Stimulated activated CD4-positive, alpha-beta T cell treated with anti-CD3 and anti-CD28 coated beads, Interleukin-15, amount 100 ng/mL, for 48 hours (primary cell): ENCODE measurements around the gene OXGR1.
"Not testable (repeated sequence)": the region's sequence is repeated elsewhere in the genome, so short reads cannot be mapped to it uniquely, and the experiment has no call there.

Experiments
- DNase-seq, 2 donors: peaks; one replicate each; pipeline ENCODE4 v3.0.0-alpha.2; 2020; ENCODE audit warnings: low read depth in 2 of 2

OXGR1 gene

DNA sequence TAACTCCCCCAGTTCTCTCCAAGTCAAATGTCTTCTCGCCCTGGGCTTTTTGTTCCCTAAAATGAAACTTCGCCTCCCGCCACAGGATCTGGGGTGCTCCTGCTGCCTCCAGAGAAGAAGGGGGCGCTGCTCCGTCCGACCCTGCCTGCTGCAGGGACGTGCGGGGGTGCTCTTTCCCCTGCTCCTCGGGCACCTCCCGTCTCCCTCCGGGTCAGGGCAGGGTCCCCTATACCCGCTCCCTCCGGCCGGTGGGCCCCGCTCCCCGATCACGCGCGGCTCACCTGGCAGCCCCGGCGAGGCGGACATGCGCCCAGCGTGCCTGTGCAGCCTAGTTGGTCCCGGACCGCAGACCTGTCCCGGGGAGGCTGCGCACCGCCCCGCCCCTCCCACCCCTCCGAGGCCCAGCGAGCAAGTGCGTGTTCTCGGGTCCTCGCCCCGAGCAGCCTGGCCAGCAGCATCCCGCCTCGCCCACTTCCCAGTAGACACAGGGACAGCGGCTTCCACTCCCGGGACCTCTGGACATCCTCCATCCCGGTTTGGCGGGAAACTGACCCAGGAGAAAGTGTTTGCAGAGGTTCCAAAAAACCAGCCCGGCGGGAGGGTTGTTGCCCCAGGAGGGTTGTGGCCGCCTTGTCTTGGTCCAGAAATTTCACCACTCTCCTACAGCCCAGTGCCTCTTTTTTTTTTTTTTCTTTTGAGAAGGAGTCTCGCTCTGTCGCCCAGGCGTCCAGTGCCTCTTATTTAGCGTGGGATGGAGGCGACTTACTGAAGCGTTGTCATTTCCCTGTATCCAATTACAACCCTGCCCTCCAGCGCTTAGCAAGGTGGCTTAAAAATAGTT lies at the start of gene OXGR1:
Gene OXGR1, minus strand, starts transcription at position 460 of the 841 bp plus-strand sequence. CDS start 6,717 bp downstream, outside the sequence.
- DNase-seq: no peak

DNA sequence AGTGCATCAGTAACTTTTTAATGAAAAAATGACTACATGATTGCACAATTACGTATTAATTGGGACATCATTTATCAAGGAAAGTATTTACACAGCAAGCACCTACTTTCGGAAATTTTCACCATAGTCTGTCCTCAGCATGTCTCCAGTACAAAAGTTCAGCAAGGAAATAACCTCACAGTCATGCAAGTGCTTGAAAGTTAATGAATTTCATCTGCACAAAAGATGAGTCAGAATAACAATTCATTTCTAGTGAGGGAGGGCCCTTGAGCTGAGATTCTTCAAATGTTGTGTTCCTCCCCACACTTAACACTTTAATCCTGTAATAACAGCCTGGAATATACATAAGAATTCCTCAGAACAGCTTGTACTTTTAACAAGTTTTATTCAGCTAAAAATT lies 49.0 kb upstream of the OXGR1 start:
- DNase-seq: no peak

DNA sequence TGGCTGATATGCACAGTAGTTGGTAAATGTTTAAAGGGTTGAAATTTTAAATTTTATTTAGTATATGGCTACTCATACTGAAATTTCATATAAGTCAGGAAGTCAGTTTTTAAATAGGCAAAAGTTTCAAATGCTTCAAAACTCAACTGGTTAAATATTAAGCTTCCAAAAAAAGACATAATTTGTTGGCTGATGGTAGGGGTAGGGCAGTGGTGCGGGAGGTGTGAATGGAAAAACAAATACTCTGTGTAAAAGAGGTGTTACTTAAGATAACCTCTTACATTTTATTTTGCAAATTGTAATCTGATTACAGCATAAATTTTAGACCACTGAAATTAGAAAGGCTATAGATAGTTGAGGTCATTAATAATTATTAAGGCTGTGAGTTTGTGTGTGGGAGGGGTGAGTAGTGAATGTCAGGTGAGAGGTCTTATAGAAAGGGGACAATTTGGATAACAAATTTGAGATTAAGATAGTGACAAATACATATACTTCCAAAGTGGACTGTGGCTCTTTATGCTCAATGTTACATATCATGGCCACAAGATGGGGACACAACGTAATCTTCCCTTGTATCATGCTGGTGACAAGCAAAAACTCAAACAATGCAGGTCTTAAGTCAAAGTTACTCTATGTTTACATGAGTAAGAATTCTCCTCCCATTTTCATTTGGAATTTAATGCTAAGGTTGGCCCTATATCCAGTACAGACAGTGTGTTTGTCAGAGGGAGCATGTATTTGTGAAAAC lies 36.6 kb upstream of the OXGR1 start:
- no peak for DNase-seq

DNA sequence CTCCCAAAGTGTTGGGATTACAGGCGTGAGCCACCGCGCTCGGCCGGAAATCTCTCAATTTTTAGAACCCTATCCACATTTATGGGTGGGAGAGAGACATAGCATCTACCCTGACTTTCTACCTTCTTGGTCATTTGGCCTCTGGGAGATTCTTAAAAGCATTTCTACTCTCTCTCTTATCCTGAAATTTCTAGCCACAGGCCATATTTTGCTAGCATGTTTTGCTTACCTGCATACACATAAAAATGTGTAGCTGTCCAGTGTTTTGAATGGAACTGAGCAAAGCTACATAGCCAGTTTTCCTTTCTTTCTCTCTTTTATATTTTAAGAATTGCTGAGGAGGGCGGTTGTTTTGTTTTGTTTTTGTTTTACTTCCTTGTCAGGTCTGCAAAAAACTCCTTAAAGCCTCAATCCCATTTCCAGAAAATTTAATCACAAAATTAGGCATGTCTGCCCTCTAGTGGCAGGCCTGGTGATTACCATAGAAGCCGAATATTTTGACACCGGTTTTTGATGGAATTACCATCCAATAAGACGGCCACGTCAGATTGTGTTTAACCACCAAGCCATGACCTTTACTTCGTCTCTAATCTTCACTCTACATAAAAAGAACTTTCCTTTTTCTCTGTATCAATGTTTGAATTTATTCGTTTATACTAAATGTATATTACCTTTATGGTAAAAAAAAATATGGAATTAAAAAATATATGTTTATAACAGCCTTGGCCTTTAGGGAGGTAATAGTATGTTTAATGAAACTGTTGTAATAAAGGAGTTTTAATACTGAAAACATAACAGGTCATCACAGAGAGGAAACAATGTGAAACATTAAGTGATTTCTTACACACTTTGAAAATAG lies 34.4 kb upstream of the OXGR1 start:
- peak in 1 of 2 donors; percentile 30 for DNase-seq

DNA sequence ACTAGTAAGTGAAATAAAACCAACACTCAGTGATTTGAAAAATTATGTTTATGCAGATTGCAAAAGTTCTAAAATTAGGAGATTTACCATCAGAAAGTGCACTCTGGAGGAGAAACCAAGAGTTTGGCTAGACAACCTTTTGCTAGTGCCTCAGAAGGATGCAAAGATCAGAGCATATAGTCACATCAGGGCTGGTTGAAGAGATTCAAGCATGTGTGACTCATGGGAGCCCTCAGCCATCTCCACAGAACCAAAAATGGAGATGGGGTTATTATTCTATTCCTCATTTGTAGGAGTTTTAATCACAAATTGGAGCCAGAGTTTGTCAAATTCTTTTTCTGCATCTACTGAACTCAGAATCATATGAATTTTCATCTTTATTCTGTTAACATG lies 32.9 kb upstream of the OXGR1 start:
- DNase-seq: no peak

DNA sequence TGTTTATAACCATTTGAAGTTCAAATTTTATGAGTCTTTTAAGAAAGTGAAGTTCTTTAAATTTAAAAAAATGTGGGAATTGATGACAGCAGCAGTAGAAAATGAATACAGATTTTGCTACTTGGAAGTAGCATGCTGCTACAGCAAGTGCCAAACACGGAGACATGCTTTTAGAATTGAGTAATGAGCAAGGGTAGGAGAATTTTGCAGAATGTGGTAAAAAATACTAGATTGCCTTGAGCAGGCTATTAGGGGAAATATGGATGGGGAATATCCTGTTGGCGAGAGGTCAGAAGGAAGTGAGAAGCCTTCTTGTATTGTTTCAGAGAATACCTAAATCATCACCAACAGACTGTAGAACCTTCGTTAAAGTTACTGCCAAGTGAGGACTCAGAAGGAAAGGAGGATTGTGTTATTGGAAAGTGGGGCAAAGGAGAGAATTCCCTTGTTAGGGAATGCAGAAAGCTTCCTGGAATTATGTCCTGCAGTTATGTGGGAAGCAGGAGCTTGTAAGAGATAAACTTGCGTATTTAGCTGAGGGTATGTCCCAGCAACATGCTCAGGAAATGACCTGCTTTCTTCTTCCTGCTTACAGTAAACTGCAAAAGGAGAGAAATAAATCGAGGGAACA lies 32.4 kb upstream of the OXGR1 start:
- DNase-seq: no peak

DNA sequence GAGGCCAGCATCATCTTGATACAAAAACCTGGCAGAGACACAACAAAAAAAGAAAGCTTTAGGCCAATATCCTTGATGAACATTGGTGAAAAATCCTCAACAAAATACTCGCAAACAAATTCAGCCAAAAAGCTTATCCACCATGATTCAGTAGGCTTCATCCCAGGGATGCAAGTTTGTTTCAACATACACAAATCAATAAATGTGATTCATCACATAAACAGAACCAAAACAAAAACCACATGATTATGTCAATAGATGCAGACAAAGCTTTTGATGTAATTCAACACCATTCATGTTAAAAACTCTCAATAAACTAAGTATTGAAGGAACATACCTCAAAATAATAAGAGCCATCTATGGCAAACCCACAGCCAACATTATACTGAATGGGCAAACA lies 29.5 kb upstream of the OXGR1 start:
- DNase-seq: not testable (repeated sequence)

DNA sequence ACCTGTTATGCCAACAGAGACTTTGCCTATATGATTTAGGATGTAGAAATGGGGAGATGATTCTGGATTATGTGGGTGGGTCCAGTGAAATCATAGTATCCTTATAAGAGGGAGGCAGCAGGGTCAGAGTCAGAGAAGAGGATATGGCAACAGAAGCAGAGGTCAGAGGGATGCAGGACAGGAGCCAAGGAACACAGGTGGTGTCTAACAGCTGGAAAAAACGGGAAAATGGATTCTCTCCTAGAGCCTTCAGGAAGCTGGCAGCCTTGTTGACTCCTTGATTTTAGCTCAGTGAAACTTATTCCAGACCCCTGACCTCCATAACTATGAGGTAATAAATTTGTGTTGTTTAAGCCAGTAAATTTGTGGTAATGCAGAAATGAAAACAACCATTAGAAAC lies 28.8 kb upstream of the OXGR1 start:
- no peak for DNase-seq

DNA sequence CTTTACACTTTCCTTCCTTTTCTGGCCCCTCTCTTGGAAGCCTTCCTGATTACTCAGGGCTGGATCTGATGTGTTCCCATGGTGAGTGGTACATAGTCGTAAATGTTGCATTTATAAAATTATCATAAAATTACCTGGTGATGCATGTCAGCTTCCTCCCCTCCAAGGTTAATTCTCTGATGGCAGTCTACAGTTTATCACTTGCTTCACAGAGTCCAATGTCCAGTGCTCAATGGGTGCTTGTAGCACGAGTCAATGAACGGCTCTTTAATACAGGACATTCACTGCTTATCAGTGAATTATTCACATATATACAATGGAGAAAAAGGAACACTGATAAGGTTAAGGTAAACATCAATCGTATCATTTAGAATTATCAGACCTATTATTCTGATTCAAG lies 27.0 kb upstream of the OXGR1 start:
- DNase-seq: no peak

DNA sequence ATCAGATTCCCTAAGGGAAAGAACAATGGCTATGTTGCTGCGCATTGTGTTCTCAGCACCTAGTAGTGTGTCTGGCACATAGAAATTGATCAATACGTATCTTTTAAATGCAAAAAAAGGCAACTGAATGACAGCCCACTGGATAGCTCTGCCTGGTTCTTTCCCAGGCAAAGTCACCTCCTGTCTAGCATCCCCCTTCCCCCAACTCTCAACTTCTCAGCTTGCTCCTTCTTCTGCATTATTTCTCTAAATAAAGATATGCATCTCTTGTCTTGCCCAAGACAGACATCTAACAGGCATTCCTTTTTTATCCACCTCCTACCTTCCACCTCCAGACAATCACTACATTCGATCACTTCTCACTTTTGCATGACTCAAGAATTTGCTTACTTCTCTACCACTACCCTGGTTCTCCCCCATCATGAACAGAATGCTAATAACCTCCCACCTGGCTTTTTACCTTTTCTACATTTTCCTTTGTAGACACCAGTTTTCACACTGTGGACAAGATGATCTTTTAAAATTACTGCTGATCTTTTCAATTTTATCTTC lies 26.5 kb upstream of the OXGR1 start:
- no peak for DNase-seq

DNA sequence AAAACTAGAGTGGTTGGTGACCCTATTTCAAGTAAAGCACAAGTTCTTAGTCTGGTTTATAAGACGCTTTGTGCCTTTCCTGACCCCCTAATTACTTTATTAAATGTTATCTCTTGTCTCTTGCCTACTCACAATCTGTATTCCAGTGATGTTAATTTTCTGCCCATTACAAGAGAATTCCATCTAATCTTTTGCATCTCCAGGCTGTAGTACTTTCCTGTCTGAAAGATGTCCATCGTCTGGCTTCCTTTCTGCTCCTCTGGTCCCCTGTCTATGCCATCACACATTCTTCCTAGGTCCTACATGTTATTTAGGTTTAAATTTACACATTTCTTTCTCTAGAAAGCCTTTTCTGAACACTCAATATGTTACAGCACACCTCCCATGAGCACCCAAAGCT lies 25.9 kb upstream of the OXGR1 start:
- no peak for DNase-seq

DNA sequence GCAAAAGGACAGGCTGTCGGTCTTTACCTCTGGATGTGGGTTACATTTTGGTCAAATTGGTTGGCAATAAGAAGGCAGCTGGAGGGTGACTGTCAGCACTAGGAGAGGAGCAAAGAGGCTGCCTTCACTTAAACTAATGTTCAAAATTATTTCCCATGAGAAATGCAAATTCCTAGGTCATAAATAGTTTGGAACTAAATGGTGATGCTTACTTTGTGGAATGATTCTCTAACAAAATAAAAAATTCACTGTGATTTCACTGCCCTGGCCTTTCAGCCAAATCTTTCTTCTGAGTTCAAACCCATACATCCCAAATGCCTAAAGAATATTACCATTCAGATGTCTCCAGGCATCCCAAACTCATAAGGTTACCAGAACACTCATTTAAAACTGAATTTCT lies 25.0 kb upstream of the OXGR1 start:
- DNase-seq: no peak

DNA sequence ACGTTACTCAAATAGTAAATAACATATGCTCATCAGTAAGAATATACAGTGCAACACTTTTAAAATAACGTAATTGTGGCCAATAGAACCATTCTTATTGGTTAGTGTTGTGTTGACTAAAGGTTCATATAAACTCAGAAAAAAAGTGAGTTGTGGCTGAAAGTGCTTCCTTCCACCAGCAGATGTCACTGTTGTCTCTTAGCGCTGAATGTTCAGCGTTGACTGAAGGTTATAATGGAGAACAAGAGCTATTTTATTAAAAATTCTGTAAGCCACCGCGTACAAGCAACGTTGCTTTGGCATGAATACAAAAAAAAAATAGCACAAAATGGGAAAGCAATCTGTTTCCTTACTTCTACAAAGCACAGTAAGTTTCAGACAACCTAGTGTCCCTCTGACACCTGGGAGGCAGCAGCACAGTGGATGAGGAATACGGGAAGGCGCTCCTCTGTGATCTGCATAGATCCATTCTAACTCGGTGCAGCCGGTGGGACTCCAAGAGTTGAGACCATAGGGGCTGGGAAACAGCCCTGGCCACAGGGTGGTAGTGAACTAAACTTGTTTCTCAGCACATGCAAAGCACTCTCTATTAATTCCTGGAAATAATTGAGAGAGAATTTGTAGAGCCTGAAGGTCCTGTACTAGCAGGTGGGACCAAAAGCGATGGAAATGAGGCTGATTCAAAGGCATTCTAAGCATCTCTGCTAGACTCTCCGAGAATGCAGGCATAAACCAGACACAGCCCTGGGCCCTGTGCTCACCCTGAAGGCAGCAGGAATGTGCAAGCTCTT lies 23.9 kb upstream of the OXGR1 start:
- DNase-seq: peak; percentile 4 to 11

DNA sequence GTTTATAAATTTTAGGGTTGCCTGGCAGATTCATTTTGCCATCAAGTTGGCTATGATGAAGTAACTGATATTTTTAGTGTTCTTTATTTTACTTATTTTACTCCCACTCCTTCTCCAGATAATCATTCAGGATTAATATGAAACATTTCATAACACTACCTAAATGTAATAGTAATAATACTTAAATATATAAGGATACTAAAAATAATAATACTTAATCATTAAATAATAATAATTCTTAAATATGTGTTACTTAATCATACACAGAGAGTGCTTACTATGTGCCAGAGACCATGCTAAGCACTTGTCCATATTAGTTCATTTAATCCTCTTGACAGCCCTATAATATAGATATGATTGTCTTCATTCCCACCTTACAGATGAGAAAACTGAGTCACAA lies 23.0 kb upstream of the OXGR1 start:
- no peak for DNase-seq

DNA sequence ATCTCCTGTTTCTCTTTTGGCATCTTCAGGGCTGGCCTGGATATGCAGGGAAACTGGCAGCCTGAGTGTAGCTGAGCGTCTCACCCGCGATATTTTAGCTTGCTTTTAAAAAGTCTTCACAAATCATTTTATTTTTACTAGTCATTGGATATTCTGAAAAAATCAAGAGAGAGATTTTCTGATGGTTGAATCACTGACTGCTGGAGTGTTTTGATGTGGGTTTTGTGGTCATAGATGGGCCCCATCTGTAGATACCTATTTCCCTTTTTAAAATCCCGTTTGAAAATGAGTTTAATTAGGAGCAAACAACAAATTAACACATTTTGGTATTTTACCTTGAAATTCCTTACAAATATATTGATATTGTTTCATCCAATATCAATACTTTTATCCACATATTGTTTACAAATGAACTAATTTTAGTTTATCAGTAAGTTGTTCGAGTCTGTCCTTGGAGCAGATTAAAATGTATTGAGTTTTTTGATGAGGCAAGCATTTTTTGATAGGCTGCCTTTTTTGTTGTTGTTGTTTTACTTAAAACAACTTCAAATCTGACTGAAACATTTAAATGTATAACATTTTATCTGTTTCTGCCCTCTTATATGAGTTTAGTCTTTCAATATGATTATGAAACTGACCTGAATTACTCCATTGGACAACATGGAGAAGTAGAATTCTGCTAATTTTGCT lies 21.5 kb upstream of the OXGR1 start:
- DNase-seq: no peak

DNA sequence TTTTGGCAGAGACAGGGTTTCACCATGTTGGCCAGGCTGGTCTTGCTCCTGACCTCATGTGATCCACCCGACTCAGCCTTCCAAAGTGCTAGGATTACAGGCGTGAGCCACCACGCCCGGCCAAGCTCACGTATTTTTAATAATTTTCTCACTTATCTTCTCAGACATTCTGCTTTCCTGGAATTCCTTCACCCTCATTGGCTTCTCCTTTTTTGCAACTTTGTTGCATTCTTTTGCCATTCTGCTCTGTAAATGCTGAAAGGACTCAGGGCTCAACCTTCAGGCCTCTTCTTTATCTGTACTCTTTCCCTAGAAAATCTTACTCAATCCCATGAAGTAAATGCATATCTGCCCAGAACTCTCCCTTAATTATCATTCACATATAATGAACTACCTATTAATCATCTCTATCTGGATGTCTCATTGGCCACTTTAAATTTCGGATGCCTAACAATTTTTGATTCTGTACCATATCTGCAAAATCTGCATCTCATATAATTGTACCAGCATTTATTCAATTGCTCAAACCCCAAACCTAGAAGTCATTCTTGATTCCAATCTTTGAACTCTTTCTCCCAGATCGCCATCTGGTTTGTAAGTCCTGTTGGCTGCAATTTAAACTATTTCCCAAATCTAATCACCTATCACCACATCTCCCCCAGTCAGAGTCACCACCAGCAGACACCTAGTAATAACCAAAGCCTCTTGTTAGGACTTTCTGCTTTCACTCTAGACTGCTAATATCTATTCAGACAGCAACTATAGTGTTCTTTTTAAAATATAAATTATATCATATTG lies 18.2 kb upstream of the OXGR1 start:
- DNase-seq: no peak

DNA sequence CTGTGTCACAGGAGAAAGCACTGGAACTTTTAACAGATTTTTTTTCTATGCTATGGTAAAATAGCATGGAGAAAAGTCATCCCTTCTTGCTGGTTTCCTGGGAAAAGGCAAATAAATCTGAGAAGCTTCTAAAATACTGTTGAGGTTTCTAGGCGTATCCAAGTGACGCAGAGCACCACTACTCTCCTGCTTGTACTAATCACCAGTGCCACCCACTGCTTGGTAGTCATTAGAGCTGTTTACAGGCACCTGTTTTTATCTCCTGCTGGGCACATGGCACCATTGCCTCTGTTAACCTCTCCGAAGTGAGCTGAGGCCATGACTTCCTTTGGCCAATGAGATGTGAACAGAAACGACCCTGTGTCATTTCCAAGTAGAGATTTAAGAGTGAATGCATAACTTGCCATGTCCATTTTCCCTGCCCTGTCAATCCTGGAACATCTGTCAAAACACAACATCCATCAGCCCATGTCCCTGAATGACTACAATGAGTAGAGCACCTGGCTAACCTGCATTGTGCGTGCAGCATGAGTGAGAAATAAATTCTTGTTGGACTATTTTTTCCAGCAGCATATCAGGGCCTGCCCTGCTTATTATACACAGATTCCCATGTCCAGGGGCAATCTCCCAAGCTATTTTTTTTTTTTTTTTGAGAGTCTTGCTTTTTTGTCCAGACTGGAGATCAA lies 17.3 kb upstream of the OXGR1 start:
- DNase-seq: no peak

DNA sequence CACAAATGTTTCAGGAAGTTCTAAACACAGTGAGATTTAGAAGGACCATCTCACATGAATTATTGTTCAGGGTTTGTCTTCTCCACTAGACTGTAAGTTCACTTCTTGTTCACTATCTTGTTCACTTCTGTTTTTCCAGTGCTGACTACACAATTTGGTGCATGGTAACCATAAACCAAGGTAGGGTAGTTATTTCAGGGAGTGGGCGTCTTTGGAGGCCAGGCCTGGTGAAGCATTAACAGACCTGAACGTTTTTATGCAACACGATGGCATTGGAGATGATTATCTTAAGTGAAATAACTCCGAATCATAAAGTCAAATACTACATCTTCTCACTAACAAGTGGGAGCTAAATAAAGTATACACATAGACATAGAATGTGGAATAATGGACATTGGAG lies 14.4 kb upstream of the OXGR1 start:
- DNase-seq: no peak
